CD4-positive, alpha-beta T cell (primary cell): Measurements from ENCODE around the gene NDUFS6. TPM values are rescaled to one million over a fixed set of nuclear protein-coding genes. Genes with fewer than 3 reads are reported as not detected.

Experiments
- ATAC-seq: fragments of 200-7000 bp; cut with Tn5 transposase; one replicate; pipeline ENCODE4 v1.10.0; 2022; ENCODE audit warnings: mild to moderate bottlenecking; ENCODE audit not compliant: poor library complexity
- CTCF ChIA-PET: fragments of 350-600 bp; sonication (Branson Sonifier 250); formaldehyde crosslinking; loops from one replicate; lab custom pipeline; 2021; ENCODE audit warnings: antibody characterized with exemption, inconsistent platforms; lab: Charles Lee
- POLR2A ChIA-PET: fragments of 350-600 bp; sonication (Branson Sonifier 250); formaldehyde crosslinking; loops from one replicate; lab custom pipeline; 2021; ENCODE audit warnings: antibody characterized with exemption, inconsistent platforms; lab: Charles Lee
- DNase-seq, 14 experiments: peaks; one replicate each; pipeline ENCODE4 v3.0.0-alpha.2; 2013 to 2020; ENCODE audit warnings: mixed read lengths in 2 of 14
- H3K27ac ChIP-seq, 2 donors: one replicate each; pipeline versions ENCODE4 v1.5.1 to v1.7.0; 2013; ENCODE audit warnings: low read length in 2 of 2, low read depth in 1 of 2, mild to moderate bottlenecking in 1 of 2
- H3K27me3 ChIP-seq, 2 experiments: 1 replicate in 1 of 2; 2 replicates in 1 of 2; pipeline versions ENCODE4 v1.6.1 to v1.7.0; 2013; ENCODE audit warnings: low read length in 2 of 2, control low read depth in 1 of 2, mild to moderate bottlenecking in 1 of 2, moderate library complexity in 1 of 2; ENCODE audit not compliant: insufficient read depth in 2 of 2, control insufficient read depth in 1 of 2
- H3K36me3 ChIP-seq: one replicate; pipeline ENCODE4 v1.6.1; 2013; ENCODE audit warnings: low read length, control low read depth; ENCODE audit not compliant: insufficient read depth
- H3K4me1 ChIP-seq: one replicate; pipeline ENCODE4 v1.6.1; 2013; ENCODE audit warnings: low read length, control low read depth; ENCODE audit not compliant: insufficient read depth
- H3K4me3 ChIP-seq: one replicate; pipeline ENCODE4 v1.5.1; 2013; ENCODE audit warnings: mild to moderate bottlenecking, low read length, moderate library complexity
- H3K9me3 ChIP-seq, 2 experiments: 1 replicate in 1 of 2; 2 replicates in 1 of 2; pipeline versions ENCODE4 v1.6.1 to v1.7.0; 2013; ENCODE audit warnings: low read length in 2 of 2, mild to moderate bottlenecking in 2 of 2, control low read depth in 1 of 2, moderate library complexity in 1 of 2; ENCODE audit not compliant: control insufficient read depth in 1 of 2, insufficient read depth in 1 of 2
- H3K27ac Mint-ChIP-seq: one replicate; pipeline ENCODE4 v1.8.0; 2020; ENCODE audit warnings: mixed read lengths
- H3K27me3 Mint-ChIP-seq: one replicate; pipeline ENCODE4 v1.8.0; 2021; ENCODE audit warnings: mixed read lengths
- H3K36me3 Mint-ChIP-seq: one replicate; pipeline ENCODE4 v1.8.0; 2021; ENCODE audit warnings: low read depth, mixed read lengths
- H3K4me1 Mint-ChIP-seq: one replicate; pipeline ENCODE4 v1.8.0; 2021; ENCODE audit warnings: low read depth, mixed read lengths
- H3K4me3 Mint-ChIP-seq: one replicate; pipeline ENCODE4 v1.8.0; 2020; ENCODE audit warnings: mild to moderate bottlenecking, mixed read lengths
- H3K9me3 Mint-ChIP-seq: one replicate; pipeline ENCODE4 v1.8.0; 2020; ENCODE audit warnings: mixed read lengths
- CTCF ChIP-seq: fragments of 200-600 bp; IDR thresholded peaks from one replicate; pipeline ENCODE4 v1.8.0; 2022; ENCODE audit warnings: antibody characterized with exemption, mild to moderate bottlenecking
- intact Hi-C, 2 experiments: fragments of 100-400 bp; cut with DNase I in 1 of 2; cut with micrococcal nuclease in 1 of 2; formaldehyde crosslinking; loops; one replicate each; pipeline versions ENCODE4 v1.15.1 to v1.9.0; 2023 to 2025; cut with DNase I, micrococcal nuclease
- total RNA-seq, 174 experiments: library from RNA in 2 of 174; stranded (reverse) in 2 of 174; gene quantifications; one replicate each; pipeline ENCODE4 v1.2.3 and lab custom pipeline; 2021 to 2026

The NDUFS6 gene
- total RNA-seq, 2 experiments from 2014 or later: 13.1 to 17.5 TPM

DNA sequence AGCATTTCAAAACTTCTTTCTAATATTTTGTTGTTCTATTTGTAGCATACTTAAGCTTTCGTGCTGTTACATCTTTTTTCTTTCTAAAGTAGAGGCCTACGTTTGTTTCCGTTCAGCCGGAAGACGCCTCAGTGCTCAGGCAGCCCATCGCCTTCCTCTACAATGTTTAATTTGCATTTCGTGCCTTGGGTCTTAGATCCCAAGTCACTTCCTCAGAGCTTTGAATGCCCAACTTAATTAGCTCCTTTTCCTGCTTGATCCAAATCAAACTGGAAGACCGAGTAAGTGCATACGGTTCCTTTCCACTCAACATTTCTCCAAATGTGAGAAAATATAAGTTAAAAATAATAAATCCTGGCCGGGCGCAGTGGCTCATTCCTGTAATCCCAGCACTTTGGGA lies 44.7 kb upstream of the NDUFS6 start:
- ATAC-seq (no peak), DNase-seq (no peak)
- CTCF ChIA-PET: no interaction called here
- no peak overlapping the region for H3K27ac ChIP-seq
- no peaks in the 10 kb centered on the region for H3K4me1 ChIP-seq
- Mint-ChIP-seq H3K27ac (no peak overlapping the region), H3K4me1 (no peaks in the 10 kb centered on the region), H3K9me3 (no peaks in the 10 kb centered on the region), H3K36me3 (no peaks in the 10 kb centered on the region), H3K4me3 (no peak overlapping the region), H3K27me3 (peaks cover 2% of the 10 kb centered on the region)
- peaks cover 2 to 5% of the 10 kb centered on the region in 2 experiments for H3K27me3 ChIP-seq
- POLR2A ChIA-PET: no interaction called here
- no peaks in the 10 kb centered on the region for H3K36me3 ChIP-seq
- intact Hi-C loops: no loop called here
- H3K4me3 ChIP-seq: no peak overlapping the region
- H3K9me3 ChIP-seq: peaks cover 3 to 8% of the 10 kb centered on the region in 2 experiments
- no peak for TF ChIP-seq CTCF

DNA sequence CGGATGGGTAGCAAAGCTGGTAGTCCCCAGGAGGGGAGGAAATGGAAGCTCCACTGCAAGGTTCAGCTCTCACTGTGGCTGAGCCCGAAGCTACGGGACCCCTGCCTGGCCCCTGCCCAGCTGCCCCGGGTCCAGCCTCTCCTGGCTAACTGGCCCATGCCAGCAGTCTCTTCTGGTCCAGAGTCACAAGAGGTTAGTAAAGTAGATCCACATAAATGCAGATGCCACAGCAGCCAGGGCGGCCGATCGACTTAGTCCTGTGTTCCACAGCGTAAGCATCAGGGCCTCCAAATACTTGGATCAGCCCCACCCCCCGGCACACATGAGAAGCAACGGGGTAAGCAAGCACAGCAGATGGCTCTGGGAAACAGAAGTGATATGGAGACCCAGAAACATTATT lies 43.7 kb upstream of the NDUFS6 start:
- H3K27ac ChIP-seq: no peak overlapping the region
- H3K9me3 ChIP-seq: peaks cover 3 to 8% of the 10 kb centered on the region in 2 experiments
- Mint-ChIP-seq H3K27me3 (peaks cover 7% of the 10 kb centered on the region), H3K9me3 (no peaks in the 10 kb centered on the region), H3K4me1 (no peaks in the 10 kb centered on the region), H3K4me3 (no peak overlapping the region), H3K36me3 (no peaks in the 10 kb centered on the region), H3K27ac (no peak overlapping the region)
- no peak for TF ChIP-seq CTCF
- ATAC-seq (no peak), DNase-seq (peak in 1 of 14 experiments; percentile 1)
- ChIA-PET POLR2A (no interaction called here), CTCF (no interaction called here)
- intact Hi-C loops: no loop called here
- H3K4me3 ChIP-seq: no peak overlapping the region
- no peaks in the 10 kb centered on the region for H3K36me3 ChIP-seq
- H3K4me1 ChIP-seq: no peaks in the 10 kb centered on the region
- H3K27me3 ChIP-seq: peaks cover 0 to 2% of the 10 kb centered on the region in 2 experiments

DNA sequence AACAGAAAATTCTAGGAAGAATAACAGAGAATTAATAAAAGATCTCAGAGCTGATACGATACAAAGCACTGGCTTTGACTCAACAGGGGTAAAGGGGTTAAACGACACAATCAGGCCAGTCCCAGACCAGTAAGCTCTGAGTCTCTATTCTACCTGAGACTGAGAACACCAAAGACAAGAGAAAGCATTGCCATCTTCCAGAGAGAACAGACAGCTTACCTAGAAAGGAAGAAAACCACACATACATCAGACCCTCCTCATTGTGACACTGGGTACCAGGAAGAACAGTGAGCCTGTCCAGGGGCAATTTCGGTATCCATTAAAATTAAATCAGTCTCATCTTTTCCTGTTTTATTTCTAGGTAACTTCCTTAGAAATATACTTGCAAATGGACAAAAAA lies 42.6 kb upstream of the NDUFS6 start:
- TF ChIP-seq CTCF: no peak
- Histone ChIP-seq H3K36me3 (no peaks in the 10 kb centered on the region), H3K27ac (no peak overlapping the region), H3K9me3 (peaks cover 3 to 8% of the 10 kb centered on the region in 2 experiments), H3K27me3 (peaks cover 0 to 2% of the 10 kb centered on the region in 2 experiments), H3K4me3 (no peak overlapping the region), H3K4me1 (no peaks in the 10 kb centered on the region)
- Mint-ChIP-seq H3K27me3 (peaks cover 10% of the 10 kb centered on the region), H3K36me3 (no peaks in the 10 kb centered on the region), H3K4me1 (no peaks in the 10 kb centered on the region), H3K4me3 (no peak overlapping the region), H3K9me3 (no peaks in the 10 kb centered on the region), H3K27ac (no peak overlapping the region)
- ChIA-PET CTCF (no interaction called here), POLR2A (no interaction called here)
- intact Hi-C loops: no loop called here
- ATAC-seq: no peak
- DNase-seq: no peak
